Panc1 (cell line): ENCODE data around the gene TRNP1. TPM values are rescaled to one million over a fixed set of nuclear protein-coding genes. Genes with fewer than 3 reads are reported as not detected.

Experiments used
- ATAC-seq: fragments of 200-7000 bp; cut with Tn5 transposase; 2 replicates; pipeline ENCODE4 v1.9.1; 2020; ENCODE audit warnings: mild to moderate bottlenecking, moderate library complexity
- BruUV-seq: library from RNA; stranded (reverse); fragments of 400-500 nt; replicated peaks from 2 replicates; lab custom pipeline; 2021; lab: Mats Ljungman, UMichigan
- CTCF ChIA-PET: fragments of 300-600 bp; sonication (Branson Sonifier 250); formaldehyde crosslinking; loops from one replicate; lab custom pipeline; 2022; ENCODE audit warnings: antibody characterized with exemption; lab: Charles Lee
- POLR2A ChIA-PET: fragments of 300-600 bp; sonication (Branson Sonifier 250); formaldehyde crosslinking; loops from one replicate; lab custom pipeline; 2022; ENCODE audit warnings: antibody characterized with exemption; lab: Charles Lee
- DNase-seq: peaks from one replicate; pipeline ENCODE4 v3.0.0-alpha.2; 2010; ENCODE audit warnings: low read depth, low spot score
- H3K27ac ChIP-seq: 2 replicates; pipeline ENCODE4 v1.5.1; 2011; ENCODE audit warnings: mild to moderate bottlenecking, low read length, inconsistent platforms
- H3K27me3 ChIP-seq: fragments of 200-500 bp; sonication (Bioruptor generic); 2 replicates; pipeline ENCODE4 v1.6.0; 2014; ENCODE audit warnings: low read length, inconsistent platforms; ENCODE audit not compliant: control insufficient read depth, insufficient read depth
- H3K36me3 ChIP-seq: fragments of 200-500 bp; sonication (Bioruptor generic); 2 replicates; pipeline ENCODE4 v1.5.1; 2014; ENCODE audit warnings: inconsistent platforms, mild to moderate bottlenecking, low read length, moderate library complexity; ENCODE audit not compliant: control insufficient read depth, insufficient read depth
- H3K4me1 ChIP-seq: 2 replicates; pipeline ENCODE4 v1.5.1; 2011; ENCODE audit warnings: inconsistent platforms, mild to moderate bottlenecking, low read length, moderate library complexity; ENCODE audit not compliant: control insufficient read depth, insufficient read depth
- H3K4me3 ChIP-seq, 2 experiments: 2 replicates each; pipeline ENCODE4 v1.5.1; 2011 to 2012; ENCODE audit warnings: low read depth in 2 of 2, low read length in 2 of 2, mild to moderate bottlenecking in 2 of 2, inconsistent platforms in 1 of 2, moderate library complexity in 1 of 2
- H3K9me3 ChIP-seq: fragments of 200-500 bp; sonication (Bioruptor generic); 2 replicates; pipeline ENCODE4 v1.5.1; 2014; ENCODE audit warnings: low read depth, mild to moderate bottlenecking, inconsistent platforms, low read length, moderate library complexity; ENCODE audit not compliant: control insufficient read depth, insufficient read depth
- POLR2AphosphoS5 ChIP-seq: IDR thresholded peaks from 2 replicates; pipeline ENCODE4 v1.6.1; 2012; ENCODE audit warnings: mild to moderate bottlenecking, low read depth, low read length, moderate library complexity
- SIN3A ChIP-seq: IDR thresholded peaks from 2 replicates; pipeline ENCODE4 v1.6.1; 2012; ENCODE audit warnings: low read depth, mild to moderate bottlenecking, low read length, moderate library complexity, borderline replicate concordance; ENCODE audit not compliant: insufficient read depth
- TCF7L2 ChIP-seq: IDR thresholded peaks from 2 replicates; pipeline ENCODE4 v1.6.1; 2011; ENCODE audit warnings: mild to moderate bottlenecking, low read depth, low read length, inconsistent platforms
- in situ Hi-C: cut with HindIII; loops from 2 replicates; pipeline ENCODE4 v1.10.0; 2016; ENCODE audit warnings: low sequenced_read_pairs, low pct_unique_long_range_greater_than_20kb
- intact Hi-C: fragments of 100-400 bp; cut with micrococcal nuclease; formaldehyde crosslinking; loops from one replicate; pipeline ENCODE4 v1.10.0; 2022; ENCODE audit not compliant: unreplicated experiment
- total RNA-seq: library from RNA; stranded (reverse); gene quantifications from one replicate; pipeline ENCODE4 v1.2.1, GENCODE V29; 2021; ENCODE audit not compliant: unreplicated experiment
- TF ChIP-seq, protein P1 (sequence below), 2 experiments: IDR thresholded peaks; 2 replicates each; pipeline ENCODE4 v1.6.1; 2011 to 2012; ENCODE audit warnings: low read depth in 2 of 2, control low read depth in 1 of 2, low read length in 1 of 2, mild to moderate bottlenecking in 1 of 2, moderate library complexity in 1 of 2; ENCODE audit not compliant: insufficient read depth in 1 of 2
- TF ChIP-seq, protein P2 (sequence below): fragments of 450-650 bp; IDR thresholded peaks from 2 replicates; pipeline ENCODE4 v1.5.1; 2017; ENCODE audit warnings: mild to moderate bottlenecking

The TRNP1 gene
- total RNA-seq, 1 experiment from 2014 or later = 81.2 TPM

DNA sequence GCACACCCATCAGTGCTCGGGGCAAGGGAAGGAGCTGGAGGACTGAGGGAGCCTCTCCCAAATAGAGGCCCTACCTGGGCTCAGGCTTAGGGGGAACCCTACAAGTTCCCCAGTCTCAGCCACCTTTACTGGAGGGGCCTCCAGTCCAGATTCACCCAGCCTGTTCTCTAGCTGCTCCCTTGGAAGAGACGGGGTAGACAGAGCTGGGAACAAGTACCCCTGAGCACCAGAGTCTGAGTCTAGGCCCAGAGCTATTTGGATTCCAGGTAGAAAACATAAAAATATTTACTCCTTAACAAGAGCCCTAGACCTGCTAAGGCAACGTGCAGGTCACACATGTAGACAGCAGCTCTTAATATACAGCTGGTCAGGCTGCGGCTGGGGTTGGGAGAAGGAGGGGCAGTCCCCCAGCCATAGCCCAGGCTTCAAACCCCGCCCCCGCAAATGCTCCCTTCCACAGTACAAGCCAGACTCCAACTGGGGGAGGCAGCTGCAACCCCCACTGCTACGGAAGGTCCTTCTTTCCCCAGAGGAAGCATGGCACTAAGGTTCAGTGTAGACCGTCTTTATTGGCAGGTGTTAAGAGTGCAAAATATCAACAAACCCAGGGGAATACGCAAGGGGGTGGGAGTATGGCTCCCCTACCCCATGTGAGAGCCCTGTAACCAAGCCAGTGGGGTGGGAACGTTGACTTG lies 11.1 kb downstream of the TRNP1 start:
- intact Hi-C loops = no loop called here
- POLR2A ChIA-PET = interaction anchor here (0.6 kb wide), 1 partner anchor 200 kb away, joined by 10 read pairs; no protein-coding TSS in a partner anchor
- TF ChIP-seq POLR2AphosphoS5 (no peak), SIN3A (no peak), TCF7L2 (no peak)
- TF ChIP-seq, protein P1, sequence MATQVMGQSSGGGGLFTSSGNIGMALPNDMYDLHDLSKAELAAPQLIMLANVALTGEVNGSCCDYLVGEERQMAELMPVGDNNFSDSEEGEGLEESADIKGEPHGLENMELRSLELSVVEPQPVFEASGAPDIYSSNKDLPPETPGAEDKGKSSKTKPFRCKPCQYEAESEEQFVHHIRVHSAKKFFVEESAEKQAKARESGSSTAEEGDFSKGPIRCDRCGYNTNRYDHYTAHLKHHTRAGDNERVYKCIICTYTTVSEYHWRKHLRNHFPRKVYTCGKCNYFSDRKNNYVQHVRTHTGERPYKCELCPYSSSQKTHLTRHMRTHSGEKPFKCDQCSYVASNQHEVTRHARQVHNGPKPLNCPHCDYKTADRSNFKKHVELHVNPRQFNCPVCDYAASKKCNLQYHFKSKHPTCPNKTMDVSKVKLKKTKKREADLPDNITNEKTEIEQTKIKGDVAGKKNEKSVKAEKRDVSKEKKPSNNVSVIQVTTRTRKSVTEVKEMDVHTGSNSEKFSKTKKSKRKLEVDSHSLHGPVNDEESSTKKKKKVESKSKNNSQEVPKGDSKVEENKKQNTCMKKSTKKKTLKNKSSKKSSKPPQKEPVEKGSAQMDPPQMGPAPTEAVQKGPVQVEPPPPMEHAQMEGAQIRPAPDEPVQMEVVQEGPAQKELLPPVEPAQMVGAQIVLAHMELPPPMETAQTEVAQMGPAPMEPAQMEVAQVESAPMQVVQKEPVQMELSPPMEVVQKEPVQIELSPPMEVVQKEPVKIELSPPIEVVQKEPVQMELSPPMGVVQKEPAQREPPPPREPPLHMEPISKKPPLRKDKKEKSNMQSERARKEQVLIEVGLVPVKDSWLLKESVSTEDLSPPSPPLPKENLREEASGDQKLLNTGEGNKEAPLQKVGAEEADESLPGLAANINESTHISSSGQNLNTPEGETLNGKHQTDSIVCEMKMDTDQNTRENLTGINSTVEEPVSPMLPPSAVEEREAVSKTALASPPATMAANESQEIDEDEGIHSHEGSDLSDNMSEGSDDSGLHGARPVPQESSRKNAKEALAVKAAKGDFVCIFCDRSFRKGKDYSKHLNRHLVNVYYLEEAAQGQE (IDR thresholded peaks at IDR 0.05; ENCODE audit: insufficient read depth in 1 of 2, low read depth in 2 of 2, low read length in 1 of 2) = no peak
- TF ChIP-seq, protein P2, sequence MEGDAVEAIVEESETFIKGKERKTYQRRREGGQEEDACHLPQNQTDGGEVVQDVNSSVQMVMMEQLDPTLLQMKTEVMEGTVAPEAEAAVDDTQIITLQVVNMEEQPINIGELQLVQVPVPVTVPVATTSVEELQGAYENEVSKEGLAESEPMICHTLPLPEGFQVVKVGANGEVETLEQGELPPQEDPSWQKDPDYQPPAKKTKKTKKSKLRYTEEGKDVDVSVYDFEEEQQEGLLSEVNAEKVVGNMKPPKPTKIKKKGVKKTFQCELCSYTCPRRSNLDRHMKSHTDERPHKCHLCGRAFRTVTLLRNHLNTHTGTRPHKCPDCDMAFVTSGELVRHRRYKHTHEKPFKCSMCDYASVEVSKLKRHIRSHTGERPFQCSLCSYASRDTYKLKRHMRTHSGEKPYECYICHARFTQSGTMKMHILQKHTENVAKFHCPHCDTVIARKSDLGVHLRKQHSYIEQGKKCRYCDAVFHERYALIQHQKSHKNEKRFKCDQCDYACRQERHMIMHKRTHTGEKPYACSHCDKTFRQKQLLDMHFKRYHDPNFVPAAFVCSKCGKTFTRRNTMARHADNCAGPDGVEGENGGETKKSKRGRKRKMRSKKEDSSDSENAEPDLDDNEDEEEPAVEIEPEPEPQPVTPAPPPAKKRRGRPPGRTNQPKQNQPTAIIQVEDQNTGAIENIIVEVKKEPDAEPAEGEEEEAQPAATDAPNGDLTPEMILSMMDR = no peak
- DNase-seq (no peak), ATAC-seq (peak; percentile 17; the same call in 1 of the 2 replicates)
- no peaks in the 10 kb centered on the region for H3K36me3 ChIP-seq
- H3K9me3 ChIP-seq = no peaks in the 10 kb centered on the region
- H3K27ac ChIP-seq = peak overlapping the region; percentile 62
- BruUV-seq = no TSS peak
- in situ Hi-C loops = no loop called here
- H3K4me3 ChIP-seq = no peak overlapping the region
- CTCF ChIA-PET = interaction anchor here (0.5 kb wide), 1 partner anchor 281 kb away, joined by 4 read pairs; no protein-coding TSS in a partner anchor
- peaks cover 73% of the 10 kb centered on the region for H3K4me1 ChIP-seq
- no peaks in the 10 kb centered on the region for H3K27me3 ChIP-seq

DNA sequence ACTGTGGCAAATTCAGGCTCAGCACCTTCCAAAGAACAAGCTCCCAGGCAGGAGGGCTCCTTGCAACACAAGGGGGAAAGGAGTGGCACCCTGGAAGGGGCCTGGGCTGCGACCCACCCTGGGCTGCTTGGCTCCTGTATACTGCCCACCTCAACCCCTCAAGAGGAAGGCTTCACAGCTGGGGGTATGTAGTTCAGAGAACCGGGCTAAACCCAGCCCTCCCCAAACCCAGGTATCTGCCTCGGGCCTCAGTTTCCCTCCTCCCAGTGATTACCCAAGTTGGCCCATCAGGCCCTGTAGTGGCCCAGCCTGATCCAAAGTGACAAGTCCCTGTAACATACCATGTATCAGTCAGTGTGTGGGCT lies 11.7 kb downstream of the TRNP1 start:
- no TSS peak for BruUV-seq

More for the DNA sequence above, 11.7 kb downstream of the TRNP1 start:
- no peaks in the 10 kb centered on the region for H3K9me3 ChIP-seq
- ChIA-PET CTCF (no interaction called here), POLR2A (interaction anchor here (0.6 kb wide), 1 partner anchor 199 kb away, joined by 10 read pairs; no protein-coding TSS in a partner anchor)
- H3K4me1 ChIP-seq = peaks cover 73% of the 10 kb centered on the region
- no peak for ATAC-seq
- intact Hi-C loops = no loop called here
- DNase-seq = no peak
- 0 out of 2 replicates have a peak overlapping the region, but pooled peaks have one; percentile 2 for H3K27ac ChIP-seq
- H3K4me3 ChIP-seq = no peak overlapping the region
- H3K36me3 ChIP-seq = no peaks in the 10 kb centered on the region
- TF ChIP-seq SIN3A = no peak
- TF ChIP-seq, protein P2 = no peak
- in situ Hi-C loops = no loop called here
- H3K27me3 ChIP-seq = no peaks in the 10 kb centered on the region
